Transverse colon (tissue), 4 donors: Measurements from ENCODE around the gene KCNN3. TPM values are rescaled to one million over a fixed set of nuclear protein-coding genes. Genes with fewer than 3 reads are reported as not detected.

ENCODE experiments used
- DNase-seq: peaks from one replicate; pipeline ENCODE4 v3.0.0-alpha.2; 2019
- H3K27ac ChIP-seq, 4 donors: fragments of 200-600 bp; sonication (generic); 2 replicates each; pipeline ENCODE4 v1.5.1; 2016 to 2018; ENCODE audit warnings: inconsistent platforms in 4 of 4
- H3K27me3 ChIP-seq: fragments of 200-600 bp; sonication (generic); 2 replicates; pipeline ENCODE4 v1.5.1; 2017; ENCODE audit warnings: inconsistent platforms
- H3K36me3 ChIP-seq, 4 donors: fragments of 200-600 bp; sonication (generic); 2 replicates each; pipeline ENCODE4 v1.5.1; 2017 to 2019; ENCODE audit warnings: inconsistent platforms in 4 of 4
- H3K4me1 ChIP-seq, 4 donors: fragments of 200-600 bp; sonication (generic); 2 replicates each; pipeline ENCODE4 v1.5.1; 2017 to 2020; ENCODE audit warnings: inconsistent platforms in 4 of 4
- H3K4me3 ChIP-seq, 4 donors: fragments of 200-600 bp; sonication (generic); 1 replicate in 1 of 4; 2 replicates in 3 of 4; pipeline versions ENCODE4 v1.5.1 to v1.6.1; 2017 to 2019; ENCODE audit warnings: inconsistent platforms in 4 of 4
- H3K9me3 ChIP-seq, 2 donors: fragments of 200-600 bp; sonication (generic); 2 replicates each; pipeline ENCODE4 v1.5.1; 2017 to 2019; ENCODE audit warnings: inconsistent platforms in 2 of 2
- EP300 ChIP-seq: sonication (generic); formaldehyde crosslinking; IDR thresholded peaks from one replicate; pipeline ENCODE4 v1.6.1; 2017; ENCODE audit warnings: antibody characterized with exemption, low read depth
- POLR2A ChIP-seq: fragments of 450-650 bp; IDR thresholded peaks from one replicate; pipeline ENCODE4 v1.6.1; 2016; ENCODE audit warnings: antibody characterized with exemption, mild to moderate bottlenecking, moderate library complexity
- POLR2AphosphoS5 ChIP-seq, 3 donors: sonication (generic); formaldehyde crosslinking; IDR thresholded peaks; one replicate each; pipeline ENCODE4 v1.6.1; 2016; ENCODE audit warnings: antibody characterized with exemption in 3 of 3
- WGBS, 2 donors: methylation state at CpG; one replicate each; pipeline ENCODE4 v1.1.5; 2018; ENCODE audit warnings: low coverage in 1 of 2; 5-methylcytosine and 5-hydroxymethylcytosine counted together
- in situ Hi-C, 4 donors: fragments of 200-750 bp; cut with MboI; loops; one replicate each; pipeline versions ENCODE4 v1.15.0 to v1.15.1; 2017; ENCODE audit warnings: low sequenced_read_pairs in 3 of 4, low pct_ligation_motif_present in 1 of 4, low pct_unique_long_range_greater_than_20kb in 1 of 4
- intact Hi-C: fragments of 100-400 bp; cut with DNase I; formaldehyde crosslinking; loops from one replicate; pipeline ENCODE4 v1.15.1; 2023; ENCODE audit warnings: low total_unique reads
- total RNA-seq, 4 donors: library from RNA; depleted of rRNA; stranded (reverse); fragments of >200 nt; gene quantifications; one replicate each; pipeline ENCODE4 v1.1.0, GENCODE V29; 2016
- TF ChIP-seq, protein P1 (sequence below), 5 experiments: fragments of 200-600 bp in 3 of 5; fragments of 450-650 bp in 2 of 5; sonication (generic) in 3 of 5; IDR thresholded peaks; 1 replicate in 2 of 5; 2 replicates in 3 of 5; pipeline ENCODE4 v1.5.1; 2016 to 2017; ENCODE audit warnings: antibody characterized with exemption in 5 of 5, inconsistent platforms in 3 of 5, mild to moderate bottlenecking in 2 of 5, moderate library complexity in 1 of 5

The KCNN3 gene
- total RNA-seq, 4 donors from 2014 or later = 2.3 to 5.0 (median 3.5) TPM

DNA sequence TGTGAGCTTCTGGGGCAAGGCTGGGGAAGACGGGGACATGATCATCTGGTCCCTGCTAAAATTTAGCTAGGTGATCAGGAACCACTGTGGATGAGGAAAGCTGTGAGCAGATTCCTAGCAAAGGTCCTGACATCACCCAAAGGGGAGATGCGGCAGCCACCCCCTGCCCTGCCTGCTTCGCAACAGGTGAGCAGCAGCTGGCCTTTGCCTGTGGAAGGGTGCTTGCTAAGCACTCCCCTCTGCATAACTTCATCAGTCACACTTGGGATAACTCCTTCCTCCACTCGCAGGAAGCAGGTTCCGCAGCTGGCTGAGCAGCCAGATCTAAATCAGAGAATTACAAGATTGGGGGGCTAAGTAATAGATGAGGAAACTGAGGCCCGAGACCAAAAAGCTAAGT, 51.2 kb downstream of the KCNN3 start:
- Histone ChIP-seq H3K36me3 (no peaks in the 10 kb centered on the region), H3K9me3 (no peaks in the 10 kb centered on the region), H3K4me3 (no peak overlapping the region), H3K27ac (no peak overlapping the region), H3K27me3 (peaks cover 7% of the 10 kb centered on the region), H3K4me1 (no peaks in the 10 kb centered on the region)
- in situ Hi-C loops (no loop called here), intact Hi-C loops (no loop called here)
- TF ChIP-seq, protein P1, sequence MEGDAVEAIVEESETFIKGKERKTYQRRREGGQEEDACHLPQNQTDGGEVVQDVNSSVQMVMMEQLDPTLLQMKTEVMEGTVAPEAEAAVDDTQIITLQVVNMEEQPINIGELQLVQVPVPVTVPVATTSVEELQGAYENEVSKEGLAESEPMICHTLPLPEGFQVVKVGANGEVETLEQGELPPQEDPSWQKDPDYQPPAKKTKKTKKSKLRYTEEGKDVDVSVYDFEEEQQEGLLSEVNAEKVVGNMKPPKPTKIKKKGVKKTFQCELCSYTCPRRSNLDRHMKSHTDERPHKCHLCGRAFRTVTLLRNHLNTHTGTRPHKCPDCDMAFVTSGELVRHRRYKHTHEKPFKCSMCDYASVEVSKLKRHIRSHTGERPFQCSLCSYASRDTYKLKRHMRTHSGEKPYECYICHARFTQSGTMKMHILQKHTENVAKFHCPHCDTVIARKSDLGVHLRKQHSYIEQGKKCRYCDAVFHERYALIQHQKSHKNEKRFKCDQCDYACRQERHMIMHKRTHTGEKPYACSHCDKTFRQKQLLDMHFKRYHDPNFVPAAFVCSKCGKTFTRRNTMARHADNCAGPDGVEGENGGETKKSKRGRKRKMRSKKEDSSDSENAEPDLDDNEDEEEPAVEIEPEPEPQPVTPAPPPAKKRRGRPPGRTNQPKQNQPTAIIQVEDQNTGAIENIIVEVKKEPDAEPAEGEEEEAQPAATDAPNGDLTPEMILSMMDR (IDR thresholded peaks at IDR 0.05) = no peak
- TF ChIP-seq EP300 (no peak), POLR2AphosphoS5 (IDR thresholded peaks at IDR 0.05) (no peak), POLR2A (no peak)
- DNase-seq = no peak
- 65 to 95% methylated on average over 5 to 6 of the region's 6 CpGs for WGBS, 2 donors

GRCh38 chr1:154816937-154817336, 53.1 kb downstream of the KCNN3 start:
- peaks cover 15% of the 10 kb centered on the region for H3K27me3 ChIP-seq
- no peaks in the 10 kb centered on the region for H3K36me3 ChIP-seq
- WGBS, 2 donors = 64 to 100% methylated on average over 1 to 2 of the region's 2 CpGs
- no peaks in the 10 kb centered on the region for H3K9me3 ChIP-seq
- no peak for DNase-seq
- TF ChIP-seq EP300 = no peak
- TF ChIP-seq POLR2A = no peak
- TF ChIP-seq POLR2AphosphoS5 (IDR thresholded peaks at IDR 0.05) = no peak
- TF ChIP-seq, protein P1 (IDR thresholded peaks at IDR 0.05) = no peak
- H3K27ac ChIP-seq = no peak overlapping the region
- no peak overlapping the region for H3K4me3 ChIP-seq
- H3K4me1 ChIP-seq = no peaks in the 10 kb centered on the region
- in situ Hi-C loops (no loop called here), intact Hi-C loops (no loop called here)

- Histone ChIP-seq H3K4me1 (no peaks in the 10 kb centered on the region), H3K9me3 (no peaks in the 10 kb centered on the region), H3K27me3 (peaks cover 15% of the 10 kb centered on the region), H3K36me3 (no peaks in the 10 kb centered on the region), H3K27ac (no peak overlapping the region), H3K4me3 (no peak overlapping the region)
- in situ Hi-C loops (no loop called here), intact Hi-C loops (no loop called here)
- TF ChIP-seq POLR2AphosphoS5 (IDR thresholded peaks at IDR 0.05) (no peak), POLR2A (no peak)
- 53% methylated on average over 6 of the region's 6 CpGs; no CpG with 5 or more reads in 1 of the 2 donors for WGBS, 2 donors
- DNase-seq = no peak
Measured at GRCh38 chr1:154816369-154816768, 53.7 kb downstream of the KCNN3 start.

DNA sequence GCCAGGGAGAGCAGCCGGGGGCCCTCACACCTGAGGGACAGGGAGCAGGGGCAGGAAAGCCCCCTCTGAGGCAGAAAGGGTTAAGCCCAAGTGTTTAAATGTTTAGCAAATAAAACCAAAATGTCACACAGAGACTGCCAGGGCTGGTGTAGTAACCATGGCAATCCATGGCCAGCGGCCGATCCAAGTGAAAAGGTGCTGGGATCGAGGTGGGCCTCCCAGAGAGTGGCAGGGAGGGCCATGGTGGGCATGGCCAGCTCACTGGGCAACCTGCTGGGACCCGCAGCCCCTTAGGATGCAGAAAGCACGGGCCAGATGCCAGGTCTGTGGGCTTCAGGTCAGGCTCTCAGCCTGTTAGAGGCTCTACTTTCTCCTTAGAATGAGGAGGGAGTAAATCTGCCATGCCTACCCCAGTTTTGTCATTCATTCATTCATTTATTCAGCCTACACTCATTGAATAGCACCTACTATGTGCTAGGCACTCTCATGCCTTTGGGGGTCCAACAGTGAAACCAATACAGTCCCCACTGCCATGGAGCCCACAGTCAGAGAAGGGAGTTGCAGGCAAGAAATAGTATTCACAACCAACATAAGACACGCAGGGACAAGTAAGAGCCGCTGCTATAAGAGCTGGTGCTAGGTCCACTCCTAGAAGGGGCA, 56.1 kb downstream of the KCNN3 start:
- Histone ChIP-seq H3K4me3 (no peak overlapping the region), H3K27me3 (peaks cover 15% of the 10 kb centered on the region), H3K36me3 (no peaks in the 10 kb centered on the region), H3K9me3 (no peaks in the 10 kb centered on the region), H3K4me1 (peaks cover 0 to 3% (median under 1%) of the 10 kb centered on the region in 4 donors), H3K27ac (peak overlapping the region in 1 of 4 donors; percentile 4)
- WGBS, 2 donors = 70 to 81% methylated on average over 2 to 8 of the region's 8 CpGs
- DNase-seq = no peak
- in situ Hi-C loops (no loop called here), intact Hi-C loops (no loop called here)
- no peak for TF ChIP-seq POLR2A
- TF ChIP-seq, protein P1 (IDR thresholded peaks at IDR 0.05) = no peak
- TF ChIP-seq EP300 = no peak
- TF ChIP-seq POLR2AphosphoS5 (IDR thresholded peaks at IDR 0.05) = no peak
